GM23248 (cell line): ENCODE results near the gene ZGLP1. TPM values are rescaled to one million over a fixed set of nuclear protein-coding genes. Genes with fewer than 3 reads are reported as not detected.

Experiments
- DNase-seq: peaks from one replicate; pipeline ENCODE4 v3.0.0-alpha.2; 2015
- H2AFZ ChIP-seq: fragments of 200-600 bp; sonication (generic); 2 replicates; pipeline ENCODE4 v1.6.1; 2016; ENCODE audit warnings: antibody characterized with exemption
- H3F3A ChIP-seq: fragments of 200-600 bp; sonication (generic); 2 replicates; pipeline ENCODE4 v1.6.1; 2016; ENCODE audit warnings: mild to moderate bottlenecking, antibody characterized with exemption, mixed run types; ENCODE audit not compliant: insufficient read depth
- H3K27ac ChIP-seq: fragments of 200-600 bp; sonication (generic); 2 replicates; pipeline ENCODE4 v1.5.1; 2016; ENCODE audit warnings: mild to moderate bottlenecking
- H3K27me3 ChIP-seq: fragments of 200-600 bp; sonication (generic); replicated peaks from 2 replicates; pipeline ENCODE4 v1.6.1; 2016; ENCODE audit warnings: mild to moderate bottlenecking; ENCODE audit not compliant: insufficient read depth
- H3K36me3 ChIP-seq: fragments of 200-600 bp; sonication (generic); 2 replicates; pipeline ENCODE4 v1.6.1; 2016; ENCODE audit warnings: low read depth, mild to moderate bottlenecking
- H3K4me1 ChIP-seq: fragments of 200-600 bp; sonication (generic); 2 replicates; pipeline ENCODE4 v1.6.1; 2016; ENCODE audit warnings: mild to moderate bottlenecking; ENCODE audit not compliant: insufficient read depth
- H3K4me2 ChIP-seq: fragments of 200-600 bp; sonication (generic); one replicate; pipeline ENCODE4 v1.6.1; 2016; ENCODE audit warnings: mild to moderate bottlenecking; ENCODE audit not compliant: unreplicated experiment
- H3K4me3 ChIP-seq: fragments of 200-600 bp; sonication (generic); 2 replicates; pipeline ENCODE4 v1.5.1; 2016; ENCODE audit warnings: mild to moderate bottlenecking
- H3K79me2 ChIP-seq: fragments of 200-600 bp; sonication (generic); 2 replicates; pipeline ENCODE4 v1.6.1; 2016; ENCODE audit warnings: mild to moderate bottlenecking; ENCODE audit not compliant: insufficient read depth
- H3K9ac ChIP-seq: fragments of 200-600 bp; sonication (generic); 2 replicates; pipeline ENCODE4 v1.6.1; 2016; ENCODE audit warnings: mild to moderate bottlenecking
- H3K9me2 ChIP-seq: fragments of 200-600 bp; sonication (generic); 2 replicates; pipeline ENCODE4 v1.6.1; 2016; ENCODE audit warnings: mixed run types, mild to moderate bottlenecking, moderate library complexity; ENCODE audit not compliant: insufficient read depth
- H3K9me3 ChIP-seq: fragments of 200-600 bp; sonication (generic); one replicate; pipeline ENCODE4 v1.6.1; 2017; ENCODE audit warnings: low read depth
- H4K20me1 ChIP-seq: fragments of 200-600 bp; sonication (generic); 2 replicates; pipeline ENCODE4 v1.6.0; 2016; ENCODE audit not compliant: insufficient read depth
- EZH2 ChIP-seq: fragments of 200-600 bp; sonication (generic); IDR thresholded peaks from 2 replicates; pipeline ENCODE4 v1.6.1; 2018; ENCODE audit warnings: antibody characterized with exemption, mild to moderate bottlenecking; ENCODE audit not compliant: insufficient read depth, poor library complexity, severe bottlenecking
- EZH2phosphoT487 ChIP-seq: fragments of 200-600 bp; sonication (generic); IDR thresholded peaks from 2 replicates; pipeline ENCODE4 v1.6.1; 2018; ENCODE audit warnings: antibody characterized with exemption, moderate library complexity, mild to moderate bottlenecking, low read depth; ENCODE audit not compliant: insufficient read depth
- WGBS, 2 experiments: methylation state at CpG; one replicate each; pipeline ENCODE4 v1.1.6; 2015 to 2017; ENCODE audit warnings: low lambda C conversion rate in 2 of 2, low coverage in 1 of 2; ENCODE audit errors: missing lambda C conversion rate in 2 of 2; 5-methylcytosine and 5-hydroxymethylcytosine counted together
- in situ Hi-C: fragments of 300-500 bp; cut with MboI; formaldehyde crosslinking; loops from 2 replicates; pipeline ENCODE4 v1.15.0; 2020
- polyA plus RNA-seq: library from polyadenylated mRNA; unstranded; fragments of >200 nt; fragmentation: Nextera tagmentation; extraction: Ambion mirVana; gene quantifications from 2 replicates; pipeline ENCODE4 v1.2.1, GENCODE V29; 2016
- total RNA-seq: library from RNA; depleted of rRNA; stranded (reverse); fragments of >200 nt; shearing (Covaris generic); gene quantifications from 2 replicates; pipeline ENCODE4 v1.2.3, GENCODE V29; 2014

ZGLP1 gene
- total and polyA plus RNA-seq, 2 experiments from 2014 or later = 1.8 to 2.5 TPM

GRCh38 chr19:10332158-10332964, 22.7 kb upstream of the ZGLP1 start:
- peak overlapping the region; percentile 66 for H2AFZ ChIP-seq
- peak overlapping the region; percentile 92 for H3K27ac ChIP-seq
- H3K9me3 ChIP-seq = no peaks in the 10 kb centered on the region
- no peaks in the 10 kb centered on the region for H3K27me3 ChIP-seq
- no peaks in the 10 kb centered on the region for H3F3A ChIP-seq
- peak; percentile 17 for DNase-seq
- H3K4me3 ChIP-seq = peak overlapping the region; percentile 90
- TF ChIP-seq EZH2 (no peak), EZH2phosphoT487 (no peak)
- in situ Hi-C loops = no loop called here
- H3K9me2 ChIP-seq = no peaks in the 10 kb centered on the region
- H3K4me2 ChIP-seq = peak overlapping the region; percentile 95
- H3K36me3 ChIP-seq = 0 out of 2 replicates have a peak, but pooled peaks cover 9% of the 10 kb centered on the region
- H3K4me1 ChIP-seq = peaks cover 8% of the 10 kb centered on the region
- peak overlapping the region; percentile 90 for H3K9ac ChIP-seq
- peaks cover 58% of the 10 kb centered on the region for H3K79me2 ChIP-seq
- no peaks in the 10 kb centered on the region for H4K20me1 ChIP-seq
- WGBS, 2 experiments = 25 to 28% methylated on average over 18 of the region's 18 CpGs

GRCh38 chr19:10329555-10329954, 19.9 kb upstream of the ZGLP1 start:
- peaks cover 23% of the 10 kb centered on the region; the same call in 1 of the 2 replicates for H3K36me3 ChIP-seq
- H3K27me3 ChIP-seq = no peaks in the 10 kb centered on the region
- DNase-seq = no peak
- H3K9ac ChIP-seq = no peak overlapping the region
- TF ChIP-seq EZH2phosphoT487 = no peak
- no peak for TF ChIP-seq EZH2
- H3K4me1 ChIP-seq = peaks cover 8% of the 10 kb centered on the region
- no peaks in the 10 kb centered on the region for H3F3A ChIP-seq
- no peaks in the 10 kb centered on the region for H3K9me2 ChIP-seq
- no peaks in the 10 kb centered on the region for H3K9me3 ChIP-seq
- WGBS, 2 experiments = 96% methylated on average over 11 to 13 of the region's 13 CpGs
- H2AFZ ChIP-seq = no peak overlapping the region
- no peaks in the 10 kb centered on the region for H4K20me1 ChIP-seq
- no peak overlapping the region for H3K4me3 ChIP-seq
- H3K79me2 ChIP-seq = peaks cover 82% of the 10 kb centered on the region
- in situ Hi-C loops = no loop called here
- no peak overlapping the region for H3K4me2 ChIP-seq
- no peak overlapping the region for H3K27ac ChIP-seq

- no peaks in the 10 kb centered on the region for H4K20me1 ChIP-seq
- H3K9me2 ChIP-seq = no peaks in the 10 kb centered on the region
- no peak for DNase-seq
- peaks cover 24% of the 10 kb centered on the region; the same call in 1 of the 2 replicates for H3K36me3 ChIP-seq
- H3K27ac ChIP-seq = no peak overlapping the region
- H3F3A ChIP-seq = no peaks in the 10 kb centered on the region
- H3K9me3 ChIP-seq = no peaks in the 10 kb centered on the region
- TF ChIP-seq EZH2phosphoT487 (no peak), EZH2 (no peak)
- H3K4me3 ChIP-seq = no peak overlapping the region
- no peaks in the 10 kb centered on the region for H3K27me3 ChIP-seq
- 96 to 97% methylated on average over 39 to 41 of the region's 41 CpGs for WGBS, 2 experiments
- H3K4me2 ChIP-seq = no peak overlapping the region
- H3K4me1 ChIP-seq = peaks cover 8% of the 10 kb centered on the region
- H2AFZ ChIP-seq = no peak overlapping the region
- peaks cover 85% of the 10 kb centered on the region for H3K79me2 ChIP-seq
- in situ Hi-C loops = no loop called here
- H3K9ac ChIP-seq = no peak overlapping the region
Measured at GRCh38 chr19:10328558-10329429, 19.2 kb upstream of the ZGLP1 start.

GRCh38 chr19:10327793-10328192, 18.2 kb upstream of the ZGLP1 start:
- peaks cover 8% of the 10 kb centered on the region for H3K4me1 ChIP-seq
- peaks cover 24% of the 10 kb centered on the region; the same call in 1 of the 2 replicates for H3K36me3 ChIP-seq
- no peak overlapping the region for H3K4me3 ChIP-seq
- H3K4me2 ChIP-seq = no peak overlapping the region
- no peaks in the 10 kb centered on the region for H3K27me3 ChIP-seq
- DNase-seq = no peak
- 72 to 74% methylated on average over 7 of the region's 7 CpGs for WGBS, 2 experiments
- no peaks in the 10 kb centered on the region for H3K9me2 ChIP-seq
- H3K9ac ChIP-seq = no peak overlapping the region
- no peaks in the 10 kb centered on the region for H3F3A ChIP-seq
- no peaks in the 10 kb centered on the region for H3K9me3 ChIP-seq
- in situ Hi-C loops = no loop called here
- peaks cover 82% of the 10 kb centered on the region for H3K79me2 ChIP-seq
- TF ChIP-seq EZH2 = no peak
- TF ChIP-seq EZH2phosphoT487 = no peak
- H3K27ac ChIP-seq = no peak overlapping the region
- H4K20me1 ChIP-seq = no peaks in the 10 kb centered on the region
- no peak overlapping the region for H2AFZ ChIP-seq
